Loucy (cell line): Measurements from ENCODE around the gene KRT35.

Experiments
- H2AFZ ChIP-seq: fragments of 200-600 bp; sonication (generic); 2 replicates; pipeline ENCODE4 v1.6.0; 2016; ENCODE audit warnings: antibody characterized with exemption, mild to moderate bottlenecking, low read length, moderate library complexity
- H3F3A ChIP-seq: fragments of 200-600 bp; 2 replicates; pipeline ENCODE4 v1.6.0; 2016; ENCODE audit warnings: antibody characterized with exemption, low read depth, mild to moderate bottlenecking
- H3K27me3 ChIP-seq: fragments of 200-600 bp; sonication (generic); 2 replicates; pipeline ENCODE4 v1.6.1; 2014; ENCODE audit warnings: low read length, mild to moderate bottlenecking; ENCODE audit not compliant: insufficient read depth, poor library complexity, severe bottlenecking
- H3K36me3 ChIP-seq: fragments of 200-600 bp; sonication (generic); 2 replicates; pipeline ENCODE4 v1.6.1; 2016; ENCODE audit warnings: low read length; ENCODE audit not compliant: insufficient read depth
- H3K4me1 ChIP-seq: fragments of 200-600 bp; sonication (generic); 2 replicates; pipeline ENCODE4 v1.5.1; 2014; ENCODE audit warnings: low read length, mild to moderate bottlenecking; ENCODE audit not compliant: insufficient read depth, poor library complexity, severe bottlenecking
- H3K4me2 ChIP-seq: fragments of 200-600 bp; sonication (generic); 2 replicates; pipeline ENCODE4 v1.6.0; 2014; ENCODE audit warnings: antibody characterized with exemption, low read length, low read depth, mild to moderate bottlenecking; ENCODE audit not compliant: poor library complexity, severe bottlenecking
- H3K4me3 ChIP-seq: fragments of 200-600 bp; sonication (generic); 2 replicates; pipeline ENCODE4 v1.5.1; 2014; ENCODE audit warnings: low read length, mild to moderate bottlenecking, mixed read lengths; ENCODE audit not compliant: poor library complexity, severe bottlenecking
- H3K79me2 ChIP-seq: fragments of 200-600 bp; sonication (generic); 2 replicates; pipeline ENCODE4 v1.6.1; 2014; ENCODE audit warnings: low read length; ENCODE audit not compliant: insufficient read depth
- H3K9ac ChIP-seq: fragments of 200-600 bp; sonication (generic); 2 replicates; pipeline ENCODE4 v1.6.0; 2014; ENCODE audit warnings: mild to moderate bottlenecking, low read depth, low read length, moderate library complexity; ENCODE audit not compliant: poor library complexity, severe bottlenecking
- H3K9me2 ChIP-seq: fragments of 200-600 bp; sonication (generic); replicated peaks from 2 replicates; pipeline ENCODE4 v1.6.1; 2016; ENCODE audit warnings: low read depth, low read length, mixed read lengths
- H3K9me3 ChIP-seq: fragments of 200-600 bp; sonication (generic); 2 replicates; pipeline ENCODE4 v1.6.1; 2014; ENCODE audit warnings: mild to moderate bottlenecking, antibody characterized with exemption, low read length, low read depth; ENCODE audit not compliant: insufficient read depth
- H4K20me1 ChIP-seq: fragments of 200-600 bp; sonication (generic); 2 replicates; pipeline ENCODE4 v1.6.0; 2014; ENCODE audit warnings: antibody characterized with exemption, low read length, mild to moderate bottlenecking; ENCODE audit not compliant: insufficient read depth, poor library complexity, severe bottlenecking
- CTCF ChIP-seq: fragments of 200-600 bp; sonication (generic); conservative IDR thresholded peaks from 2 replicates; pipeline ENCODE4 v1.5.1; 2014; ENCODE audit warnings: mild to moderate bottlenecking, antibody characterized with exemption, low read length
- EZH2phosphoT487 ChIP-seq: fragments of 200-600 bp; IDR thresholded peaks from 2 replicates; pipeline ENCODE4 v1.6.1; 2018; ENCODE audit warnings: antibody characterized with exemption, mild to moderate bottlenecking, moderate library complexity, borderline replicate concordance

KRT35 gene

GRCh38 chr17:41523787-41524186 is 42.8 kb upstream of the KRT35 start:
- Histone ChIP-seq H2AFZ (no peak overlapping the region), H3K4me2 (no peak overlapping the region), H3K9ac (no peak overlapping the region)

GRCh38 chr17:41523225-41523593 is 42.3 kb upstream of the KRT35 start:
- no peaks in the 10 kb centered on the region for H3K9me3 ChIP-seq
- no peaks in the 10 kb centered on the region for H3K36me3 ChIP-seq
- H3K79me2 ChIP-seq = no peaks in the 10 kb centered on the region
- no peak overlapping the region for H3K9ac ChIP-seq
- H3K9me2 ChIP-seq = no peaks in the 10 kb centered on the region
- no peaks in the 10 kb centered on the region for H3F3A ChIP-seq
- H4K20me1 ChIP-seq = no peaks in the 10 kb centered on the region
- no peaks in the 10 kb centered on the region for H3K27me3 ChIP-seq
- H3K4me3 ChIP-seq = no peak overlapping the region
- no peak for TF ChIP-seq EZH2phosphoT487
- H2AFZ ChIP-seq = no peak overlapping the region
- no peak overlapping the region for H3K4me2 ChIP-seq
- H3K4me1 ChIP-seq = no peaks in the 10 kb centered on the region

More at GRCh38 chr17:41523787-41524186, 42.8 kb upstream of the KRT35 start:
- Histone ChIP-seq H3K36me3 (no peaks in the 10 kb centered on the region), H4K20me1 (no peaks in the 10 kb centered on the region), H3K4me3 (no peak overlapping the region), H3K9me3 (no peaks in the 10 kb centered on the region), H3K27me3 (no peaks in the 10 kb centered on the region), H3K4me1 (no peaks in the 10 kb centered on the region), H3K9me2 (no peaks in the 10 kb centered on the region), H3F3A (no peaks in the 10 kb centered on the region), H3K79me2 (no peaks in the 10 kb centered on the region)
- no peak for TF ChIP-seq CTCF
- no peak for TF ChIP-seq EZH2phosphoT487

GRCh38 chr17:41522301-41523224 is 41.6 kb upstream of the KRT35 start:
- Histone ChIP-seq H3K4me1 (no peaks in the 10 kb centered on the region), H3K9me2 (no peaks in the 10 kb centered on the region), H3K4me3 (no peak overlapping the region), H3K4me2 (no peak overlapping the region), H3K9ac (no peak overlapping the region), H3K9me3 (no peaks in the 10 kb centered on the region), H2AFZ (no peak overlapping the region), H3K36me3 (no peaks in the 10 kb centered on the region), H3F3A (no peaks in the 10 kb centered on the region), H3K79me2 (no peaks in the 10 kb centered on the region), H3K27me3 (no peaks in the 10 kb centered on the region), H4K20me1 (no peaks in the 10 kb centered on the region)
- TF ChIP-seq EZH2phosphoT487 (no peak), CTCF (no peak)
